ENCODE data around the gene TGFB1I1. TPM values are rescaled to one million over a fixed set of nuclear protein-coding genes. Genes with fewer than 3 reads are reported as not detected.

TGFB1I1 gene
- total and polyA plus RNA-seq, 2 of the 4 experiments (the other 2 are of a cell fraction) = 24.9 to 128 TPM

DNA sequence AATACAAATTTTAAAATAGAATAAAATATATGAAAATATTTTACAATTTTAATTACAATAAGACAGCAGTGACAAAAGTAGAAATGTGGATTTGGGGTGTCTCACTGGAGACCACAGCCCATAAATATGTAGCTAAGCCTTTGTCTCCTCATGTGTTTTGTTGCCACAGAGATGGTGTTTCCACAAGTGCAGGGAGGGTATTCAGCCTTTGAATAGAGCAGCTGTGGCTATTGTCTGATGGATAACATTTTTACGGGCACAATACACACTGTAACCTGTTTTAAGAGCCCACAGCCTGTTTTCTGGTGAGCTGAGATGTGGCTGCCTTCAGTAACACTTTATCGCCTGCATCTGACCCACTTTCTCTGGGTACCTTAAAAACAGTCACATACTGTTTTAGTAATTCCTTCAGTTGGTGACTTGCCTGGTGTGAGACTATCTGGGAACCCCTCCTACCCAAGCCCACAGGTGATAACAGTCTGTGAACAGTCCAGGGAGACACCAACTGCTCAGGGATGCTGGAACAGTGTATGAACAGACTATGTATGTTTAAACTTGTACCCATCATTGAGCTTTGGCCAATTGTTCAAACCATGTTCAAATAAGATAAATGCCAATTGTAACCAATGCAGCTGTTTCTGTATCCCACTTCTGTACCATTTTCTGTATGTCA is 47.9 kb downstream of the TGFB1I1 start:
- Histone ChIP-seq H3K23ac (ENCODE audit: low read depth, low read length) (no peak overlapping the region), H3K9me1 (ENCODE audit: insufficient read depth, low read length) (no peaks in the 10 kb centered on the region), H3K27ac (ENCODE audit: insufficient read depth, low read length) (no peak overlapping the region), H2AK5ac (ENCODE audit: low read depth, low read length) (no peak overlapping the region), H2AK9ac (replicated peaks; ENCODE audit: low read depth, low read length, poor library complexity) (no peak overlapping the region), H2AFZ (replicated peaks; ENCODE audit: low read length, poor library complexity) (no peak overlapping the region), H3K56ac (ENCODE audit: extremely low read depth, insufficient read depth, low read length) (no peak overlapping the region), H3K36me3 (ENCODE audit: control insufficient read depth, insufficient read depth, low read length) (no peaks in the 10 kb centered on the region), H2BK120ac (ENCODE audit: low read depth, low read length) (no peak overlapping the region), H3K4me1 (ENCODE audit: control insufficient read depth, insufficient read depth, low read length) (no peaks in the 10 kb centered on the region), H3K27me3 (ENCODE audit: control insufficient read depth, insufficient read depth, low read length) (peaks cover 8% of the 10 kb centered on the region), H2BK5ac (ENCODE audit: low read depth, low read length, poor library complexity, severe bottlenecking) (no peak overlapping the region), H3K14ac (replicated peaks; ENCODE audit: low read depth, low read length) (no peak overlapping the region), H2BK20ac (ENCODE audit: low read depth, low read length) (no peak overlapping the region), H3K4ac (ENCODE audit: low read depth, low read length) (no peak overlapping the region), H3K9me3 (ENCODE audit: control insufficient read depth, insufficient read depth, low read length) (peaks cover 1% of the 10 kb centered on the region; the same call in 1 of the 2 replicates), H3K4me3 (ENCODE audit: insufficient read depth, low read depth, low read length) (no peak overlapping the region), H3K79me1 (ENCODE audit: low read depth in 1 of 2, low read length in 2 of 2) (no peaks in the 10 kb centered on the region), H4K8ac (ENCODE audit: low read depth in 2 of 2, low read length in 2 of 2) (no peak overlapping the region), H4K91ac (ENCODE audit: insufficient read depth, low read depth, low read length) (no peak overlapping the region), H4K5ac (ENCODE audit: low read depth, low read length) (no peak overlapping the region), H3K18ac (ENCODE audit: low read depth, low read length) (no peak overlapping the region), H3K4me2 (ENCODE audit: low read depth, low read length) (no peak overlapping the region), H3K9ac (ENCODE audit: low read depth, low read length) (no peak overlapping the region), H4K20me1 (ENCODE audit: insufficient read depth, low read length) (no peaks in the 10 kb centered on the region), H2BK15ac (ENCODE audit: low read depth, low read length) (no peak overlapping the region)
- BruUV-seq (replicated peaks) = no TSS peak
- TF ChIP-seq BHLHE40 (IDR thresholded peaks at IDR 0.05; ENCODE audit: low read depth, low read length) = no peak
- no peak for TF ChIP-seq MAFK (IDR thresholded peaks at IDR 0.05; ENCODE audit: low read depth, low read length)
- TF ChIP-seq, protein P1, sequence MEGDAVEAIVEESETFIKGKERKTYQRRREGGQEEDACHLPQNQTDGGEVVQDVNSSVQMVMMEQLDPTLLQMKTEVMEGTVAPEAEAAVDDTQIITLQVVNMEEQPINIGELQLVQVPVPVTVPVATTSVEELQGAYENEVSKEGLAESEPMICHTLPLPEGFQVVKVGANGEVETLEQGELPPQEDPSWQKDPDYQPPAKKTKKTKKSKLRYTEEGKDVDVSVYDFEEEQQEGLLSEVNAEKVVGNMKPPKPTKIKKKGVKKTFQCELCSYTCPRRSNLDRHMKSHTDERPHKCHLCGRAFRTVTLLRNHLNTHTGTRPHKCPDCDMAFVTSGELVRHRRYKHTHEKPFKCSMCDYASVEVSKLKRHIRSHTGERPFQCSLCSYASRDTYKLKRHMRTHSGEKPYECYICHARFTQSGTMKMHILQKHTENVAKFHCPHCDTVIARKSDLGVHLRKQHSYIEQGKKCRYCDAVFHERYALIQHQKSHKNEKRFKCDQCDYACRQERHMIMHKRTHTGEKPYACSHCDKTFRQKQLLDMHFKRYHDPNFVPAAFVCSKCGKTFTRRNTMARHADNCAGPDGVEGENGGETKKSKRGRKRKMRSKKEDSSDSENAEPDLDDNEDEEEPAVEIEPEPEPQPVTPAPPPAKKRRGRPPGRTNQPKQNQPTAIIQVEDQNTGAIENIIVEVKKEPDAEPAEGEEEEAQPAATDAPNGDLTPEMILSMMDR (conservative IDR thresholded peaks at IDR 0.05; ENCODE audit: low read depth, low read length) = no peak
- TF ChIP-seq POLR2A (IDR thresholded peaks at IDR 0.05; ENCODE audit: low read depth, low read length) = no peak
- intact Hi-C loops (cut with micrococcal nuclease) (no loop called here), in situ Hi-C loops (cut with MboI; ENCODE audit: low sequenced_read_pairs) (loop anchor here (25.0 kb wide), 1 partner anchor 192 kb away; a partner anchor contains a TSS), dilution Hi-C loops (cut with HindIII; ENCODE audit: low sequenced_read_pairs, unreplicated experiment) (no loop called here)
- CTCF ChIA-PET = no interaction called here
- no peak for ATAC-seq (ENCODE audit: low read depth)
- no peak for DNase-seq
- POLR2A ChIA-PET (ENCODE audit: unreplicated experiment) = no interaction called here
- WGBS, 2 experiments (ENCODE audit: extremely low coverage in 2 of 2, insufficient read length in 1 of 2) = no CpG with 5 or more reads among the region's 2 CpGs
